Activated T-cell treated with anti-CD3 and anti-CD28 coated beads, Interleukin-2, amount 50 U/mL, for 48 hours (primary cell): ENCODE data around the gene ABCD1.
A peak's percentile ranks its signal among the peaks of the same experiment; 100 is the strongest.

Experiments used
- DNase-seq, 2 experiments: peaks; one replicate each; pipeline ENCODE4 v3.0.0-alpha.2; 2020

ABCD1 gene

DNA sequence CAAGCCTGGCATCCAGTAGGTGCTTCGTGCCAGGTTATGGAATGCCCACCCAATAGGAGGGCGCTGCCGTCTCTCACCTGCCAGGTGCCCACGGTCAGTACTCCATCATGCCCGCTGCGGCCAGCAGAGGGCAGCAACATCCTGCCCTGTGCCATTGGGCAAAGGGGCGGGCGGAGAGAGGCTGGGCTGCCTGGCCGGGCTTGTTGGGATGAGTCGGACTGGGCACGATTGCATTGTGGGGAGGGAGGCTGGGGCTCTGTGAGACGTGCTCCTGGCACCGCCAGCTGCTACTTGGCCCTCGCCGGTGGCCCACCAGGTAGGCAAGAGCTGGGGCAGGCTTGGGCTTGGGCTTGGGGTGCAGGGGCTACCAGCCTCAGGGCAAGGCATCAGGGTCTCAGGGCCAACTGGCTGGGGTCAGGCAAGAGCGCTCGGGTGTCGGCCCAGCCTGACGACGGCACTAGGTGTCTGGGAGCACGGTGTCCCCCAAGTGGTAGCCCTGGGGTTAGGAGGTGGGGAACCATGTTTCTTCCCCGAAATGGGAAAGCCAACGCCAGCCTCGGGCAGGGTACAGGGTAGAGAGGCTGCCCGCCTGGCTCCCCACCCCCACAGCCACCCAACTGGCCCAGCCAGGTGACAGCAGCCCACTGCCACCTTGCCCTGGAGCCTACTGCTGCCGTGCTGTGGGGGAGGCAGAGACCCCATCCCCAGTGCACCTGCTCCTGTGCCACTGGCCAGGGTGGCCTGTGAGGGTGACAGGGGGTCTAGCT, 39.5 kb downstream of the ABCD1 start, which contains the start of gene PLXNB3:
TSS of gene PLXNB3 (plus strand) at position 261 of the 767 bp plus-strand sequence. CDS start 1,287 bp downstream, outside the sequence.
- DNase-seq = peak; percentile 88 to 90

DNA sequence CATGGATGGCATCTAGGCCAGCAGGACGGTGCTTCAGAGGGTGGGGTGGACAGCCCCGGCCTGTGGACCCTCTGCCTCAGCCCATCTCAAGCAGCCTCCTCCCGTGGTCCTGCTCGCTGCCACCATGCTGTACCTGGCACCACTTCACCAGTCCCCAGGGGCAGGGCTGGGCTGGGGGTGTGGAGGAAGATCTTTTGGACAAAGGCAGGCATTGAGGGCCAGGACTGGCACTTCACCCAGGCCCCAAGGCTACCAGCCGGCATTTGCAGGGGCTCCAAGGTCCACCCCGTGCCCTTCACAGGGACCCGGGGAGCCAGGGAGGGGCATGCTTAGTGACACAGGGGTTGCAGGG, 40.1 kb downstream of the ABCD1 start:
- DNase-seq = peak; percentile 14 to 19

DNA sequence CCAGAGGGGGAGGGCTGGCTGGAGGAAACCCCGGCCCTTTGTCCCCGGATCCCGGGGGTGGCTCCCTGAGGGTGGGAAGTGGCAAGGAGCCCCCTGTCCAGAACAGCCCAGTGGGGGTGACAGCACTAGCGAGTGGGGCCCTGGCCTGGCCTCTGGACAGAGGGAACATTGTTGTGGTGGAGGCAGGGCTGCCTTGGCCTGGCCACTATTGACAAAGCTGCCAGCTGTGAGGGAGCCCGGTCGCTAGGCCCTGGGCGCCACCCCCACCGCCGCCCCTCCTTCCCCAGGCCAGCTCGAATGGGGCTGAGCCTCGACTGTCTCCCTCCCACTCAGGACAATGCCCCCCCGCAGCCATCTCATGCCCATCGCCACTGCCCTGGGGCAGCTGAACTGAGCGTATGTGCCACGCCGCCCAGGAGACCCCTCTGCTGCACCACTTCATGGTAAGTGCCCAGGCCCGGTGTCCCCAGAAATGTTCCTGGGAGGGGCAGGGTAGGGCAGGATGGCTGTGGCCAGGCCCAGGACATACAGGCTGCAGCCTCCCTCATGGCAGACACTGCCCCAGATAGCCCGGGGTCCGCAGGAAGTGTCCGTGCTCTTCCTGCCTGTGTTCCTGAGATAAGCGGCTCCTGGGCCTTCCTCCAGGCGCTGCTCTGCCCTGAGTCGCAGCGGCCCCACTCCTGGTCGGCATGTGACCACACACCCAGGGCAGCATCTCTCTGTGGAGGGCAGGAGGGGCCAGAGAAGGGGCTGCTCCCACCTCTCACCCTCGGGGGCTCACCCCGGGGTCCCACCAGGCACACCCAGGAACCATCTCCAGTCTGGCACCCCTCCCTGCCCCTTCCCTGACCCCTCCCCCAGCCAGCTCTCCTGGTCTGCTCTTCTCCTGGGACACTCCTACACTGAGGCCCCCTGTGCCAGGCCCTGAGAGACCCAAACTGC, 40.8 kb downstream of the ABCD1 start:
- DNase-seq = peak in 1 of 2 experiments; percentile 15

DNA sequence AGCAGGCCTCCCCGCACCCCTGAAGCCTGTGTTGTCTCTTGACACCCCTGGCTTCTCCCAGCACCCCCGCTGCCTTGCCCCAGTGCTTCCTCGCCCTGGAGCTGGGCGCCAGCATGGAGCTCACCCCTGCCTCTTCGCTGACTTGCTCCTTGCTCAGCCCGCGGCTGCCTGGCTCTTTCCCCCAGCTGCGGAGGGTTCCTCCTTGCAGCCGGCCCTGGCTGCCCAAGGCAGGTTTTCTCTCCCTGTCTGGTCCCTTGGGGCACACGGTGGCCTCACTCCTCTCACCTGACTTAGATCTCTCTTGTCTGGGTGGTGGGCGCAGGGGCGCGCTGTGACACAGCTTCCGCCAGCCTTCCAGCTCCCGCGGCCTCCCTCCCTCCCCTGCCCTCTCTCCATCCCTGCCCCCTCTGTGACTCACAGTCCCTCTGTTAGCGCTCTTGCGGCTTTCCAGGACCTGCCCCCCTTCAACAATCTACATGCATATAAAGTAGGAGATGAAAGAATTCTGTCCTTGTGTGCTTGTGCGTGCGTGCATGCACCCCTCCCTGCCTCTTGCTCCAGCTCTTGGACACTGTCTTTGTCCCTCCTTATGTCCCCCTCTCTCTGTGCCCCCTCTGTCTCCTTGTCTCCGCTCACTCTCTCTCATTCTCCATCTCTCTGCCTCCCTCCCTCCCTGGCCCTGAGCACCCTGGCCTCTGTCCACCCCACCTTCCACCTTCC, 41.6 kb downstream of the ABCD1 start:
- DNase-seq = peak; percentile 29 to 52

DNA sequence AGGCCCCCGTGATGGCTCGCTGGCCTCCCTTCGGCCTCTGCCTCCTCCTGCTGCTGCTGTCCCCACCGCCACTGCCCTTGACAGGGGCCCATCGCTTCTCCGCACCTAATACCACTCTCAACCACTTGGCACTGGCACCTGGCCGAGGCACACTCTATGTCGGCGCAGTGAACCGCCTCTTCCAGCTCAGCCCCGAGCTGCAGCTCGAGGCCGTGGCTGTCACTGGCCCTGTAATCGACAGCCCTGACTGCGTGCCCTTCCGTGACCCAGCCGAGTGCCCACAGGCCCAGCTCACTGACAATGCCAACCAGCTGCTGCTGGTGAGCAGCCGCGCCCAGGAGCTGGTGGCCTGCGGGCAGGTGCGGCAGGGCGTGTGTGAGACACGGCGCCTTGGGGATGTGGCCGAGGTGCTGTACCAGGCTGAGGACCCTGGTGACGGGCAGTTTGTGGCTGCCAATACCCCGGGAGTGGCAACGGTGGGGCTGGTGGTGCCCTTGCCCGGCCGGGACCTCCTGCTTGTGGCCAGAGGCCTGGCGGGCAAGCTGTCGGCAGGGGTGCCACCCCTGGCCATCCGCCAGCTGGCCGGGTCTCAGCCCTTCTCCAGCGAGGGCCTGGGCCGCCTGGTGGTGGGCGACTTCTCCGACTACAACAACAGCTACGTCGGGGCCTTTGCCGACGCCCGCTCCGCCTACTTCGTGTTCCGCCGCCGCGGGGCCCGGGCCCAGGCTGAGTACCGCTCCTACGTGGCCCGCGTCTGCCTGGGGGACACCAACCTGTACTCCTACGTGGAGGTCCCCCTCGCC, 42.4 kb downstream of the ABCD1 start:
- no peak for DNase-seq

DNA sequence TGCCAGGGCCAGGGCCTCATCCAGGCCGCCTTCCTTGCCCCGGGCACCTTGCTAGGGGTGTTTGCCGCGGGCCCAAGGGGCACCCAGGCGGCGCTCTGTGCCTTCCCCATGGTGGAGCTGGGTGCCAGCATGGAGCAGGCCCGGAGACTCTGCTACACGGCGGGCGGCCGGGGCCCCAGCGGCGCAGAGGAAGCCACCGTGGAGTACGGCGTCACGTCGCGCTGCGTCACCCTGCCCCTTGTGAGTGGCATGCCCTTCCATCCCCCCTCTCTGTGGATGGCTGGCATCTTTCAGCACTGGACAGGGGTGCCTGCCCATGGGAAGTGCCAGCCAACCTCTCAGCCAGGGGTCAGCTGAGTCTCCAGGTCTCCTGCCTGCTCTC, 43.0 kb downstream of the ABCD1 start:
- DNase-seq = no peak

DNA sequence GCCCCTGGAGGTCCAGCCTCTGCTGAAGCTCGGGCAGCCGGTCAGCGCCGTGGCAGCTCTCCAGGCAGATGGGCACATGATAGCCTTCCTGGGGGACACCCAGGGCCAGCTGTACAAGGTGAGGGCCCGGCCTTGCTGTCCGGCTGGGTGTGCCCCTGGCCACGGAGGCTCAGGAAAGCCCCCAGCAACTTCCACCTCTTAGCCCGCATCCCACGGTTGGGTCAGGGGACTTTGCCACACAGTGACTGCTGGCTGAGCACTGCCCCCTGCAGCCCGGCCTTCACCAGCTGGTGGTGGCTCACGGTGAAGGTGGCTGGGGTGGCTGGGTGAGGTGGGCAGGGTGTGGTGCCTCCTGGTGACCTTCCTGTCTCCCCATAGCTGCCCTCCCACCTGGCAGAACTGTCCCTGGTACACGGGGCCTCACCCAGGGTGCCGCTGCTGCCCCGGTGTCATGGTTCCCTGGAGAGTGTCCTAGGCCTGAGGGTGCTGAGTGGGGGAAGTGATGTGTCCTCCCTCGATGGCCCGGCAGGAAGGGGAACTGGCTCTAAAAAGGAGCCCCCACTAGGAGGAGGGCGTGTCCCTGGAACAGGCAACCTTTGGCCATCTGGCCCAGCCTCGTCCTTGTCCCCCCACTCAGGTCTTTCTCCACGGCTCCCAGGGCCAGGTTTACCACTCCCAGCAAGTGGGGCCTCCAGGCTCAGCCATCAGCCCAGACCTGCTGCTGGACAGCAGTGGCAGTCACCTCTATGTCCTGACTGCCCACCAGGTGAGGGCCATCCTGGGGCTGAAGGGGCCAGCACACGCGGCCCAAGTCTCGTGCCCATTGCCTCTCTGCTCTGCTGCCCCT, 43.9 kb downstream of the ABCD1 start:
- DNase-seq = peak in 1 of 2 experiments; percentile 20

DNA sequence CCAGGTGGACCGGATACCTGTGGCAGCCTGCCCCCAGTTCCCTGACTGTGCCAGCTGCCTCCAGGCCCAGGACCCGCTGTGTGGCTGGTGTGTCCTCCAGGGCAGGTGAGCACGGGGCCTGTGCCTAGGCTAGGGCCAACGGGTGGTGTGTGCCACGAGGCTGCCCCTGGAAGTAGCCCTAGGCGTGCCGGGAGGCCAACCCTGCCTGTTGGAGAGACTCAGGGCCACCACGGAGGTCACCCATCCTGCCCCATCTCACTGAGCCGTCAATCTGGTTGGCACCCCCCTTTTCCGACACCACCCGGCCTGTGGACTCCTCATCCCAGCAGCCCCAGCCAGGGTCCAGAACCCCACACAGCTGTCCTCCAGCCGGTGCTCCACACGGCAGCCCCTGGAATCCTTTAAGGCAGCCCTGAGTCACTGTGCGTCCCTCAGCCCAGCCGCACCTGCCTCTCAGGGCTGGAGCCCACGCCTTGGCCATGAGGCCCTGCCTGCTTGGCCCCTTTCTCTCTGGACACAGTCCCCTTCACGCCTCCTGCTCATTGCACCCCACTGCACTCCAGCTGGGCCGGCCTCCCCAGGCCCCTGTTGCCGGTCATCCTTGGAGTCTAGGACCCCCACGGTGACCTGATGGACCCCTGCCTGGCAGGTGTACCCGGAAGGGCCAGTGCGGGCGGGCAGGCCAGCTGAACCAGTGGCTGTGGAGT, 44.7 kb downstream of the ABCD1 start:
- DNase-seq = no peak

DNA sequence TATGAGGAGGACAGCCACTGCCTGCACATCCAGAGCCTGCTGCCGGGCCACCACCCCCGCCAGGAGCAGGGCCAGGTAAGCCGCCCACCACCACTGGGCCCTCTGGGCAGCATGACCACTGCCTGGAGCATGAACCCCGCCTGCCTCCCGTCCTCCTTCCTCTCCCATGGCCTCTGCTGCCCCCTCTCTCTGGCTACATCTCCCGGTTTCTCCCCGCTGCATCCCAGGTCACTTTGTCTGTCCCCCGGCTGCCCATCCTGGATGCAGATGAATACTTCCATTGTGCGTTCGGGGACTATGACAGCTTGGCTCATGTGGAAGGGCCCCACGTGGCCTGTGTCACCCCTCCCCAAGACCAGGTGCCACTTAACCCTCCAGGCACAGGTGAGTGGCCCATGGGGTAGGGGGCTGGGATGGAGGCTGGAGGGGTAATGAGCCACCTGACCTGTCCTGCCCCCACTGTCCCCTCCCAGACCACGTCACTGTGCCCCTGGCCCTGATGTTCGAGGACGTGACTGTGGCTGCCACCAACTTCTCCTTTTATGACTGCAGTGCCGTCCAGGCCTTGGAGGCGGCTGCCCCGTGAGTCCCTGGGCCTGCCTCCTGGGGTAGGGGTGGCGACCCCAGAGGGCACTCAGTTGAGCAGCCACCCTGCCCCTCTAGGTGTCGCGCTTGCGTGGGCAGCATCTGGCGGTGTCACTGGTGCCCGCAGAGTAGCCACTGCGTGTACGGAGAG, 45.4 kb downstream of the ABCD1 start:
- no peak for DNase-seq

DNA sequence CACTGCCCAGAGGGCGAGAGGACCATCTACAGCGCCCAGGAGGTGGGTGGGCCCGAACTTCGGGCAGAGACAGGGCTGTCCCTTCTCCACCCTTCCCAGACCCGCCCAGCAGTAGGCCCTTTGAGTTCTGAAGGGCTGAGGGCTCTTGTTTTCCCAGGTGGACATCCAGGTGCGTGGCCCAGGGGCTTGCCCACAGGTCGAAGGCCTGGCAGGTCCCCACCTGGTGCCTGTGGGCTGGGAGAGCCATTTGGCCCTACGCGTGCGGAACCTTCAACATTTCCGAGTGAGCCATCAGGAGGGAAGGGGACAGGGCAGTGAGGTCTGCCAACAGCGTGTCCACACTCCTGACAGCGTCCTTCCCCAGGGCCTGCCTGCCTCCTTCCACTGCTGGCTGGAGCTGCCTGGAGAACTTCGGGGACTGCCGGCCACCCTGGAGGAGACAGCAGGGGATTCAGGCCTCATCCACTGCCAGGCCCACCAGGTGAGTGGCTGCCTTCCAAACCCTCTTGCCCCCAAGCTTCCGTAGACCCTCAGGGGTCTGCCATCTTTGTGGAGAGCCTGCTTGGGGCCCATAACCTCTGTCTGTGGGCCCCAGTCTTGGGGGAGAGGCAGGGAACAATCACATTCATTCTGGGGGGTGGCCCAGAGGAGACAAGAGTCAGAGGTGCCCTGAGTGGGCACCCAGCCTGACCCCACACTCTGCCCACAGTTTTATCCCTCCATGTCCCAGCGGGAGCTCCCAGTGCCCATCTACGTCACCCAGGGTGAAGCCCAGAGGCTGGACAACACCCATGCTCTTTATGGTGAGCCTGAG, 46.2 kb downstream of the ABCD1 start:
- no peak for DNase-seq

DNA sequence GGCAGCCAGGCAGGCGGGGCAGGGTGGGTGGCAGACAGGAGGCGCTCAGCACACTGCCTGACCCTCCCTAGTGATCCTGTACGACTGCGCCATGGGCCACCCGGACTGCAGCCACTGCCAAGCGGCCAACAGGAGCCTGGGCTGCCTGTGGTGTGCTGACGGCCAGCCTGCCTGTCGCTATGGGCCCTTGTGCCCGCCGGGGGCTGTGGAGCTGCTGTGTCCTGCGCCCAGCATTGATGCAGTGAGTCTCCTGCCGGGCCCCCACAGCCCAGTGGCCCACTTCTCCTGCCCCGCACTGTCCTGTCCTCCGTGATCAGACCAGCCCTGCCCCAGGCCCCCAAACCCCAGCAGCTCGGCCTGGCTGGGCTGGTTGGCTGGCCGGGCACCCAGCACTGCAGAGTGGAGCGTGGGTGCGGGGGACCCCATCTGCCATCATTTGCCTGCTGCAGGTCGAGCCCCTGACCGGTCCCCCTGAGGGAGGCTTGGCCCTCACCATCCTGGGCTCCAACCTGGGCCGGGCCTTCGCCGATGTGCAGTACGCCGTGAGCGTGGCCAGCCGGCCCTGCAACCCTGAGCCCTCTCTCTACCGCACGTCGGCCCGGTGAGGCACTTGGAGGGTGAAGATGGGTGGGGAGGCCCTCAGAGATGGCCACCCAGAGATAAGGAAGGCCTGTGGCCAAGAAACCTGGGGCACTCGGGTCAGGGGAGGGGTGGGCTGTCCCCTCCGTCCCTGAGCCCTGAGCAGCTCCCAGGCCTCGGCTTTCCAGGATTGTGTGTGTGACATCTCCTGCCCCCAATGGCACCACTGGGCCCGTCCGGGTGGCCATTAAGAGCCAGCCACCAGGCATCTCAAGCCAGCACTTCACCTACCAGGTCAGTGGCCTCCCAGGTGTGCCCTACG, 47.0 kb downstream of the ABCD1 start:
- DNase-seq = no peak

DNA sequence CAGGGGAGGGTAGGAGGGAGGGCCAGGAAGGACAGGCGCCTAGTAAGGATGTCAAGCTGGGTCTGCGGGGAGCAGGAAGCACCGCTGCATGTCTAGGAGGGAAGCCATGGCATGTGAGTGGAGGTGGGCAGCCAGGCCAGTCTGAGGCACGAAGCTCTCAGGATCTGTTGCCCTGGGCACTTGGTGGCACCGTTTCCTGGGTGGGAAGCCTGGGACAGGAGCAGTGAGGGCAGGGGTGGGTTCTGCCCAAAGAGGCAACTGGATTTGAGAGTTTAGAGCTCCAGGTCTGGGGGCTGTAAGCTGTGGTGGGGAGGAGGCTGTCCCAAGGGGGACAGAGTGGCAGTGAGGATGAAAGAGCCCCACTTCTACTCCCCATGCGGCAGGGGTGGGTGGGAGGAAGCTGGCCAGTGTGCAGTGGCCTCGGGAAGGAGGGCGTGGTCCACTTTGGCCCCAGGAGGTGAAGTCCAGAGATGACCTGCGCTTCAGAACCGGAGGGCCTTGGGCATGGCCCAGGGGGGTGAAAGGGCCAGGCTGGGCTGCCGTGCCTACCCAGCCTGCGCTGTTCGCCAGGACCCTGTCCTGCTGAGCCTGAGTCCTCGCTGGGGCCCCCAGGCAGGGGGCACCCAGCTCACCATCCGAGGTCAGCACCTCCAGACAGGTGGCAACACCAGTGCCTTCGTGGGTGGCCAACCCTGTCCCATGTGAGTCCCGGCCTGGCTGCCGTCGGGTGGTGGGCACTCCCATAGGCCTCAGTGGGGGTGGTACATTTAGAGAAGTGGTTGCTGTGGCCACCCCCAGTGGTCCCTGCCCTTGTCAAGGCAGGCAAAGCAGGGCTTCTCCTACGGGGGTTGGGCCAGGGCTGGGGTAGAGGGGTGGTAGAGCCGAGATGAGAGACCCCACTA, 47.9 kb downstream of the ABCD1 start:
- no peak for DNase-seq

DNA sequence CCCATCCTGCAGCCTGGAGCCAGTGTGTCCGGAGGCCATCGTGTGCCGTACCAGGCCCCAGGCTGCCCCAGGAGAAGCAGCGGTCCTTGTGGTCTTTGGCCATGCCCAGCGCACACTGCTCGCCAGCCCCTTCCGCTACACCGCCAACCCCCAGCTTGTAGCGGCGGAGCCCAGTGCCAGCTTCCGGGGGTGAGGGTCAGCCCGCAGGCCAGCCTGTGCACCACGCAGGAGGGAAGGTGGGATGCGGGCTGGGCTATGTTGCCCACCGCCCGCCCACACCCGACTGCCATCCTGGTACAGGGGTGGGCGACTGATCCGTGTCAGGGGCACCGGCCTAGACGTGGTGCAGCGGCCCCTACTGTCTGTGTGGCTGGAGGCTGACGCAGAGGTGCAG, 48.6 kb downstream of the ABCD1 start:
- DNase-seq = no peak

DNA sequence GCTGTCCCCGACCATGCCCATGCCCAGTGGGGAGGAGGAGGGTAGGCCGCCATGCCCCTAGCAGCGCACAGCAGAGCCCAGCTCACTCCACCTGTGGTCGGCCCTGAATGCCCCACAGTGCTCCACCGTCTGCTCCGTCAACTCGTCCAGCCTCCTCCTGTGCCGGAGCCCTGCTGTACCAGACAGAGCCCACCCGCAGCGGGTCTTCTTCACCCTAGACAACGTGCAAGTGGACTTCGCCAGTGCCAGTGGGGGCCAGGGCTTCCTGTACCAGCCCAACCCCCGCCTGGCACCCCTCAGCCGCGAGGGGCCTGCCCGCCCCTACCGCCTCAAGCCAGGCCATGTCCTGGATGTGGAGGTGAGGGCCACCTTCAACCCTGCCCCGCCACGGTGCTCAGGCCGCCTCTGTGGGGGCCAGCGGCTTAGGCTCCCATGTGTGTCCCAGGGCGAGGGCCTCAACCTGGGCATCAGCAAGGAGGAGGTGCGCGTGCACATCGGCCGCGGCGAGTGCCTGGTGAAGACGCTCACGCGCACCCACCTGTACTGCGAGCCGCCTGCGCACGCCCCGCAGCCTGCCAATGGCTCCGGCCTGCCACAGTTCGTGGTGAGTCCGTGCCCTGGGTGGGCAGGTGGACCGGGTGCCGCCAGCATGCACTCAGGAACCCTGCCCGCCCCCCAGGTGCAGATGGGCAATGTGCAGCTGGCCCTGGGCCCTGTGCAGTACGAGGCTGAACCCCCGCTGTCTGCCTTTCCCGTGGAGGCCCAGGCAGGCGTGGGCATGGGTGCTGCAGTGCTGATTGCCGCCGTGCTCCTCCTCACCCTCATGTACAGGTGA, 49.3 kb downstream of the ABCD1 start:
- DNase-seq = no peak

DNA sequence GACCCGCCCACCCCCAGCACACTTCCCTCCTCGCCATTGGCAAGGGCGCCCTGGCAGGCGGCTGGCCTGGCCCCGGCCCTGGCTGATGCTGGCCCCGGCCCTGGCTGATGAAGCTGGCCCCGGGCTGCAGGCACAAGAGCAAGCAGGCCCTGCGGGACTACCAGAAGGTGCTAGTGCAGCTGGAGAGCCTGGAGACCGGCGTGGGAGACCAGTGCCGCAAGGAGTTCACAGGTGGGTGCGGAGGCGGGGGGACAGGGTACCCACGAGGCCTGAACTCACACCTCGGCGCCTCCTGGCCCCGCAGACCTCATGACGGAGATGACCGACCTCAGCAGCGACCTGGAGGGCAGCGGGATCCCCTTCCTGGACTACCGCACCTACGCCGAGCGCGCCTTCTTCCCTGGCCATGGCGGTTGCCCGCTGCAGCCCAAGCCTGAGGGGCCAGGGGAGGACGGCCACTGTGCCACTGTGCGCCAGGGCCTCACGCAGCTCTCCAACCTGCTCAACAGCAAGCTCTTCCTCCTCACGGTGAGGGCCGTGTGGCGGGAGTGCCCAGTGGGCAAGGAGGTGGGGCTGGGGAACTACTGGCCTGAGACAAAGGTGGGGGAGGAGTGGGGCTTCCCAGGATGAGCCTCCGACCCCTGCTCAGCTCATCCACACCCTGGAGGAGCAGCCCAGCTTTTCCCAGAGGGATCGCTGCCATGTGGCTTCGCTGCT, 50.1 kb downstream of the ABCD1 start:
- no peak for DNase-seq
